Activated CD8-positive, alpha-beta memory T cell treated with anti-CD3 and anti-CD28 coated beads, Interleukin-2, amount 50 U/mL, for 1 hour (primary cell): ENCODE data around the gene ART4.
A peak's percentile ranks its signal among the peaks of the same experiment; 100 is the strongest.

Experiments
- DNase-seq: peaks from one replicate; pipeline ENCODE4 v3.0.0-alpha.2; 2020; ENCODE audit errors: extremely low read depth

The ART4 gene, protein sequence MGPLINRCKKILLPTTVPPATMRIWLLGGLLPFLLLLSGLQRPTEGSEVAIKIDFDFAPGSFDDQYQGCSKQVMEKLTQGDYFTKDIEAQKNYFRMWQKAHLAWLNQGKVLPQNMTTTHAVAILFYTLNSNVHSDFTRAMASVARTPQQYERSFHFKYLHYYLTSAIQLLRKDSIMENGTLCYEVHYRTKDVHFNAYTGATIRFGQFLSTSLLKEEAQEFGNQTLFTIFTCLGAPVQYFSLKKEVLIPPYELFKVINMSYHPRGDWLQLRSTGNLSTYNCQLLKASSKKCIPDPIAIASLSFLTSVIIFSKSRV

DNA sequence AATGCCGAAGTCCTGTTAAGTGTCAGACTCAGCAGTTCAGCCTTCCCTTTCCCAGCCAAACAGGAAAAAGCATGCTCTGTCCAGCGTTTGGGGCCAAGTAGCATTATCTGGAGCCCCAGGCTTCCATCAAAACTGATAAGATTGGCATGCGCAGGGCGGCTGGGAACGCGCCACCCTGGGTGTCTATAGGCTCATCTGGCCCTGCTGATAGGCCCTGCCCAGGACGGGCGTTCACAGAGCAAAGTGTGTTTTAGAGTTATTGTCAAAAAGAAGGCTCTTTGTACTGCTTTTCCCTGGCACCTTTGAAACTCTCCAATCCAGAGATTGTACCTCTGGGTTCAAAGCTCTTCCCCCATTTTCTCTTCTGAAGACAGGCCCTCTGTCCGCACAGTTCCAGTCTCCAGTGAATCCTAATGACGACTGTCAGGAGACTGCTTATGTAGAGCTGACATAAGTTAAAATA lies at the start of gene ART4:
ART4 (minus strand) TSS at position 102 of the 463 bp plus-strand sequence. CDS start 413 bp downstream, outside the sequence.
- no peak for DNase-seq

- no peak for DNase-seq
Measured at GRCh38 chr12:14892726-14893505, 49.6 kb upstream of the ART4 start.

GRCh38 chr12:14890701-14891100 lies 47.4 kb upstream of the ART4 start:
- no peak for DNase-seq

- no peak for DNase-seq
Measured at GRCh38 chr12:14886271-14886670, 42.9 kb upstream of the ART4 start.

DNA sequence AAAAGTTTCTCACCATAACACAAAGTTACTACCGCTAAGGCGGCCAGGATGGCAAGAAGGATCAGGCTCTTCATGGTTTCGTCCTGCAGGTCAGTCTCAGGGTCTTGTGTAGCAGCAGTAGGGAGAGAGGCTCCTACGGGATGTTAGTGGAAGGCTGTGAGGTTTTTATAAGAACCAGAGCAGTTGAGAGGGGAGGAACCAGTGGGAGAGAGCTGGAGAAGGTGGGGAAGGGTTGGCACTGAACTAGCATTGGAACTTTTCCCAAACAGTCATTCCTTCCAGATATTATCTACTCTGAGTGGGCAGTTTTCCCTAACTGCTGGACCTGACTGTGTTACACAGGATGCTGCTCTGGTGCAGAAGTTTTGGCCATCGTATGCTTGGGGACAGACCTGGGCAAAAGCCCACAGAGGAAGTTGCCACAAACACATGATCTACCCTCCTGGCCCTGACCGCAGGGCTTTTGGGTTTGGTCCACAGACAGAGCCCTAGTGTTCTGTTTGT lies 42.4 kb upstream of the ART4 start, which contains the start of gene MGP:
MGP (minus strand) TSS at position 137 of the 504 bp plus-strand sequence; CDS start at position 74, 63 bp downstream.
- DNase-seq, result no peak

DNA sequence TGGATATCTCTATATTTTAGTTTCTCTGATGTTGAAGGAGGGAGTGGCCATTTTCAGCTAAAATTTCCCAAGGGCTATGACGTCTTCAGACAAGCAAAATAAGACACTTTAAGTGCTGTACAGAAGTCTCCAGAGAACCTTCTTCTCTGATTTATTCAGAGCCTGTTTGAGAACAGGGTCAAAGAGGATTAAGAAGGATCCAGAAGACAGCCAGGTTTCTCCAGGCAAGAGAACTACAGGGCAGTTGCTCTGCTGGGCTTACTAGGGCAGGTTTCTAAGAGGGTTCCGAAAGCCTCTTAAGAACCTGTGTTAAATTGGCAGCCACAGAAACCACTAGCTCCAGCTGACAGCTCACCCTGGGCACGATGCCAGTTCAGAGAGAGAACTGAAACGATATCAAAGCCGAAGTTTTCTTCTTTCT lies 41.1 kb upstream of the ART4 start:
- peak; percentile 83 for DNase-seq

DNA sequence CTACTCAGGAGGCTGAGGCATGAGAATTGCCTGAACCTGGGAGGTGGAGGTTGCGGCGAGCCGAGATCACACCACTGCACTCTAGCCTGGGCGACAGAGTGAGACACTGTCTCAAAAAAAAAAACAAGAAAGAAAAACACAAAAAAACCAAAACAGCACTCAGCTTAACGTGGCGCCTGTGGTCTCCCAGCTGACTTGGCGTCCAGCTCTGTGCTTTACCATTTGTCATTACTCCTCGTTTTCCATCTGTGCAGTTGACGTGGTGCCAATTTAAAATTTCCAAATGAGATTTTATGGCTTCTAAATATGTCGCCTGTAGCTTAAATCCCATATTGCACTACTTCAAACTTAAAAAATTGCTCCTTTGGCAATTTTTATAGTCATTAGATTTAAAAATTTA lies 40.4 kb upstream of the ART4 start:
- DNase-seq, result no peak

GRCh38 chr12:14880890-14881453 lies 37.6 kb upstream of the ART4 start:
- no peak for DNase-seq

DNA sequence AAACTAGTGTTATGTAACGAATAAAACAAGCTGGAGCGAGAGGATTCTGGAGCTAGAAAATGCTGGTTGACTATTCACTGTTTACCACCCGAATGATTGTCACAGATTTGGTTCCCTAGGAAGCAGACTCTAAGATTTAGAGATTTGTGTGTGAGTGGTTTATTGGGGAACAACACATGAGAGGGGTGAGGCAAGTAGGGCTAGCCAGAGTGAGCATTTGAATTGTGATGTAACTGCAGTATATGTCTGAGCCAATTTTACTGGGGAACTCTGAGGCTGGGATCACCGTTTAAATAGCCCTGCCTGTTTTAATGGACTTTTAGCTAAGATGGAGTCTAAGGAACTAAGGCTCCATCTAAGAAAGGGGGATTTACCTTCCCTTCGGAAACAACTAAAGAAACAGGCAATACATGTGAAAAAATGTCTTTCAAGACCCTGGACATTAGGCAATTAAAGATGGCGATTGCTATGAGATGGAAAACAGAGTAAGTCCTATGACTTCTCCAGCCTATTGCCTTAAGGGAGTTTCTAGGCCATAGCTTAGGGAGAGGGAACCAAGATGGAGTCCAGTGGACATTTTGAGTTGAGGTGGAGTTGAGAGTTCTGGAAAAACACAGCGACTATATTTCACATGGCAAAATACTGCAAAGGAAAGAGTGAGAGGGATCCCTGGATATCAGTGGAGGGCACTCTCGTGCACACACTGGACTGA lies 36.1 kb upstream of the ART4 start:
- DNase-seq, result no peak

DNA sequence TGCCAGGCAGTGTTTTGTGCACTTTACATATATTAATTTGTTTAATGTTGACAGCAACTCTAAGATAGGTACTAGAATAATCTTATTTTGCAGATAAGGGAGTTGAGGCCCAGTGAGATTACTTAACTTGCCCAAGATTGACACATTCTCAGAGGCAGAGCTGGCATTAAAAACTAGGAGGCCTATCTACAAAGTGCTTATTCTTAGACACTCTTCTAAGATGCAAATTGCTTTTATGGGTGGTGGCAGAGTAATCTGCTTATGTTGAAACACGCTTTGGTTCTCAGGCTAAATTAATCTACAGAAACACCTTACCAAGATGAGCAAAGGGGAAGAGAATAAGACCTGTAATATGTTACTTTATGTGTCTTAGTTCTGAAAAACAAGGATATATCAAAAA lies 35.2 kb upstream of the ART4 start:
- no peak for DNase-seq

DNA sequence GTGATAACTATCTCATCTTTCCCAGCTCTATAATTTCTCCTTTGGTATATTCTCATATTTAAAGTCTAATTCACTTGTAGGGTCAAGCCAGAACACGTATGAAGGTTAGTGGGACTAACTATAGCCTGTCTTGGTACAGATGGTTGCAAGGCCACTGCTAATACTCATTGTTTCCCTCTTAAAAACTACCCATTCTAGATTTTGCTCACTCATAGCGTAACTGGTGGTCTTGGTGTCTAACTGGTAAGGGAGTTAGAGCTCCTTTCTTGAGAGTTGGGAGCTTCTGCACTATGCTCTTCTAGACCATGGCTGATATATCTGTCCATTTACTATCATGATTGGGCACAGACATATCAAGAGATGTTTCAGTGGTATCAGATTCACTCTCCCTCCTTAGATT lies 33.5 kb upstream of the ART4 start:
- no peak for DNase-seq

DNA sequence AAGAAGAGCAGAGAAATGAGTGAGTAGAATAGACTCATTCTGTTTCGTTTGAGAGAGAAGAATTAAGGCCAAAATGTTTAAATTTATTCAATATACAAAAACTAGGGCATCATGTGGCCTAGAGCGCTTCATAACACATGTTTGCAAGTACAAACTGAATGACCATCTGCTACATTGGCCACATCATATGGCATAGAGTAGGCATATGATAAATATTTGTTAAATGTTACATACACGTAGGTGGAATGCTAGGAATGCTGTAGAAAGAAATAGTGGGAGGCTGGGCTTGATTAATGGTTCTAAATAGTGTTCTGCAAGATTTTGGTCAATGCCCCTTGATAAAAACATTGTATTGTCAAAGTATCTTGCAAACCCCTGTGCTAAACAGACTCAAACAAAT lies 31.6 kb upstream of the ART4 start:
- DNase-seq, result no peak

GRCh38 chr12:14873440-14874185 lies 30.3 kb upstream of the ART4 start:
- DNase-seq, result no peak

DNA sequence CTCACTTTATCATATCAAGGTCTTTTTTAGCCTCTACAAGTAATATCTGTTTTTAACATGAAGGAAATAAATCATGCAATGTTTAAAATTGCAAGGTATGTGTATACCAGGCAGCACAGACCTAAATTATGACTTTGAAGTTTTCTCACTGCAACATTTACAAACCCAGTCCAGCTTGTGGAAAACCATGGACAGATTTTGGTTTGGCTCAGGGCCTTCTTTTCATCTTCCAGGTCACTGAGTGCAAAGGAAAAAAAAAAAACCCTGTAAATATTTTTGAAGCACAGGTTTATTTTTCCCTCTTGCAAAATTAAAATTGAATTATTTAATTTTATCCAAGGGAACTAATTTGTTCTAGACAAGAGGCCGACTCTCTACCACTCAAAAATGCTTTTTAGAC lies 28.6 kb upstream of the ART4 start:
- DNase-seq, result no peak

DNA sequence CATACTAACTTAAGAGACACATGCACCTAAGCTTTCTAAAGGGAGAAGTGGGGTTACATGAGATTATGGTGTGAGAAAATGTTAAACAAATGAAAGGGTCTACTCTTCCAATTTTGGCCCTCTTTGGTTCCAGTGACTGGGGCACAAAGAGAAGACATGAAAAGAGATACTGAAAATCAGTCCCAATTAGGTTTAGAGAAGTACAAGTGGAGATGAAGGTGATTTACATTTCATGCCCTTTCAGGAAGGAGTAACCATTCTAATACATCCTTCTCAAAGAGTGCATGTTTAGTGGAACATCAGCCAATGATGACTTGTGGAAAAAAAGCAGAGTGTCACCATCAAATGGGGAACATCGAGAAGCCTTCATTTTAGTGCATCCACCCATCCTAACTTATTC lies 27.9 kb upstream of the ART4 start:
- no peak for DNase-seq

DNA sequence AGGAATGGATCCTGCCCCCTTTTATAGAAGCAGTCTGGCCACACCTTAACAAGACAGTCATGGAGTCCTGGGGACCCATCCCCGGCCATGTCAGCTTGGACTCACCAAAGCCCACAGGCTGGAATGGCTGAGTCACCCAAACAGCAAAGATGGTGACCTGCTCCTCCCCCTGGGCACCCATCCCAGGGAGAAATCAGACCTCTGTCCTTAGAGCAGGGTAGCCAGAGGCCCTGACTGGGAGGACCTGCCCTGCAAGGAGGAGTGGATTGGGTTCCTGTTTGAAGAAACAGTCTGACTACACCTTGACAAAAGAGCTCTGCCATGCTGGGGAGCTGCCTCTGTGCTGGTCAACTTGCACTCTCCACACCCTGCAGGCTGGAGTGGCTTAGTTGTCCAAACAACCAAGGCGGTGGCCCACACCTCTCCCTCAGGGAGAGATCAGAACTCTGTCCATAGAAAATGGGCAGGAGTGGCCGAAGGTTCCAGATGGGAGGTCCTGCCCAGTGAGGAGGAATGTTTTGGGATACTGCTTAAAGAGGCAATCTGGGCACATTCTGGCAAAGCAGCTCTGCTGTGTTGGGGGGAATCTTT lies 25.7 kb upstream of the ART4 start:
- no peak for DNase-seq

- no peak for DNase-seq
Measured at GRCh38 chr12:14860490-14860889, 17.2 kb upstream of the ART4 start.

GRCh38 chr12:14858513-14858912 lies 15.2 kb upstream of the ART4 start:
- no peak for DNase-seq

DNA sequence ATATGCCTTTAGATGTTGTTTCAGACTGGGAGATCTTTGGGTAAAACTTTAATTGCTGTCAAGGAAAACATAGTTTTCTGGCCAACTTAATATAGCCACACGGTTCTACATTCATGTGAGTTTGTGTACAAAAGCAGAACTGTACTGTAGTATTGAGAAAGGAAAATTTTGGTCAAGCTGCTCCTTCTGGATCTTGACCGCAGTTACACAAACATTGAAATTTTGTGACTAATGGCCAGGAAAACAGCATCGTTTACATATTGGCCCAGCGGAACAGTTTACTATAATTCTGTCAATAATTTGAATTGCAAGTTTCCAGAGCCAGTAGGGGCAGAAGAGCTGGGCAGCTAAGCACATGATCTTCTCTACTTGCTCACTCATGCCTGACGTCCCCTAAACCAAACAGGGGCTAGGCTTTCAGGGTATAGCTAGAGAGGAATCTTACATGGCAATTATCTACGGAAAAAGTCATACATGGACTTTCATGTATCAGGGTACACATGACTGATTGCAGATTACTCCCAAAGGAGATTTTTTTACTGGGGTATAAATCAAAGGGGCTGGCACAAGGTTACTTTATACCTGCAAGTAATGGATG lies 11.4 kb upstream of the ART4 start:
- DNase-seq, result no peak

DNA sequence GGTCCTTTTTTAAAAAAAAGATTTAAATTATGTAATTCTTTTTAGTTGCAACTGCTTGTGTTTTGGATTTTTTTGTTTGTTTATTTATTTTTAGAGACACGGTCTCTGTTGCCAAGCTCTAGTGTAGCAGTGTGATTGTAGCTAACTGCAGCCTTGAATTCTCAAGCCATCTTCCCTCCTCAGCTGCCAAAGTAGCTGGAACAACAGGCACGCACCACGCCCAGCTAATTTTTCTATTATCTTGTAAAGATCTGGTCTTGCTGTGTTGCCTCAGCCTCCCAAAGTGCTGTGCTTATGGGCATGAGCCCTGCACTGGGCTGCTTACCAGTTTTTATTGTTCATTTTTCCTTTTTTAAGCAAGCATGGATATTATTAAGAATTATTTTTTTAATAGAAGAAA lies 10.6 kb upstream of the ART4 start:
- DNase-seq, result no peak
